ENCODE data around the gene CST11.

- TF ChIP-seq CTCF (IDR thresholded peaks at IDR 0.05; ENCODE audit: low read depth, low read length, poor library complexity, severe bottlenecking) (no peak), EZH2phosphoT487 (IDR thresholded peaks at IDR 0.05; ENCODE audit: borderline replicate concordance, low read length) (no peak)
These were observed 40.6 kb downstream of the CST11 start for GRCh38 chr20:23412026-23412425.

Data from DOHH2 (cell line).